ENCODE results near the gene PAK4.

DNA sequence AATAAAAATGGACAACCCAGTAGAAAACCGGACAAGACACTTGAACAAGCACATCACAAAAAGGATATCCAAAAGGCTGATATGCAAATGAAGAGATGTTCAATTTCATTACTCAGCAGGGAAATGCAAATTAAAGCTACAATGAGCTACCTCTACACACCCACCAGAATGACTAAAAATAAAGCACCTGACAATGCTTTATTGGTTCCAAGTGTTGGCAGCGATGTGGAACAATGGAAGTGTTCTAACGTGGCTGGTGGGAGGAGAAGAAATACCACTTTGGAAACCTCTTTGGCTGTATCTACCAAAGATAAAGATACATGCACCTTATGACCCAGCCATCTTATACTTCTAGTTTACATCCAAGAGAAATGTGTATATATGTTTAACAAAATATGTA lies 45.2 kb upstream of the PAK4 start:
- TF ChIP-seq, protein P1, sequence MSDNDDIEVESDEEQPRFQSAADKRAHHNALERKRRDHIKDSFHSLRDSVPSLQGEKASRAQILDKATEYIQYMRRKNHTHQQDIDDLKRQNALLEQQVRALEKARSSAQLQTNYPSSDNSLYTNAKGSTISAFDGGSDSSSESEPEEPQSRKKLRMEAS (IDR thresholded peaks at IDR 0.05) = no peak
- no peak for TF ChIP-seq RAD21 (IDR thresholded peaks at IDR 0.05; ENCODE audit: low read depth)
